ENCODE data around the gene RPUSD3.

RPUSD3 gene

GRCh38 chr3:9828801-9829755 is 14.7 kb downstream of the RPUSD3 start:
- DNase-seq = no peak

- DNase-seq = no peak
Observed at GRCh38 chr3:9826815-9827573, 16.8 kb downstream of the RPUSD3 start.

- DNase-seq = no peak
Observed at GRCh38 chr3:9825451-9826040, 18.3 kb downstream of the RPUSD3 start.

- DNase-seq = peak in 1 of 2 experiments; percentile 56
Observed at GRCh38 chr3:9820946-9821345, 22.9 kb downstream of the RPUSD3 start.

- DNase-seq = no peak
Observed at GRCh38 chr3:9820543-9820942, 23.3 kb downstream of the RPUSD3 start.

GRCh38 chr3:9818666-9819335 is 25.0 kb downstream of the RPUSD3 start:
- no peak for DNase-seq

GRCh38 chr3:9817436-9817835 is 26.4 kb downstream of the RPUSD3 start:
- no peak for DNase-seq

- DNase-seq = no peak
Observed at GRCh38 chr3:9815986-9816385, 27.8 kb downstream of the RPUSD3 start.

- no peak for DNase-seq
Observed at GRCh38 chr3:9812870-9813483, 30.8 kb downstream of the RPUSD3 start.

- DNase-seq = no peak
Observed at GRCh38 chr3:9810846-9811245, 33.0 kb downstream of the RPUSD3 start.

GRCh38 chr3:9810433-9810770 is 33.4 kb downstream of the RPUSD3 start:
- DNase-seq = no peak

- DNase-seq = peak; percentile 32 to 71
Observed at GRCh38 chr3:9809615-9810432, 34.0 kb downstream of the RPUSD3 start, which contains the start of gene TTLL3. Gene TTLL3 (plus strand): TSS chr3:9810262. CDS start chr3:9810662, 400 bp downstream.

- DNase-seq = peak in 1 of 2 experiments; percentile 49
Observed at GRCh38 chr3:9809239-9809614, 34.6 kb downstream of the RPUSD3 start.

GRCh38 chr3:9808345-9809037 is 35.3 kb downstream of the RPUSD3 start:
- DNase-seq = peak in 1 of 2 experiments; percentile 61

GRCh38 chr3:9807981-9808344 is 35.8 kb downstream of the RPUSD3 start:
- DNase-seq = no peak

- DNase-seq = no peak
Observed at GRCh38 chr3:9806688-9807589, 36.9 kb downstream of the RPUSD3 start.

GRCh38 chr3:9806137-9806536 is 37.7 kb downstream of the RPUSD3 start:
- no peak for DNase-seq

- no peak for DNase-seq
Observed at GRCh38 chr3:9804996-9805395, 38.8 kb downstream of the RPUSD3 start.

- DNase-seq = no peak
Observed at GRCh38 chr3:9803494-9803893, 40.3 kb downstream of the RPUSD3 start.

- peak in 1 of 2 experiments; percentile 26 for DNase-seq
Observed at GRCh38 chr3:9800529-9800928, 43.3 kb downstream of the RPUSD3 start.
